GM11168 (cell line): ENCODE data around the gene FBXO46.
"Not testable (repeated sequence)": the region's sequence is repeated elsewhere in the genome, so short reads cannot be mapped to it uniquely, and the experiment has no call there.

Experiments
- in situ Hi-C: fragments of 300-500 bp; cut with MboI; formaldehyde crosslinking; loops from one replicate; pipeline ENCODE4 v1.12.0; 2022; ENCODE audit warnings: low sequenced_read_pairs; ENCODE audit not compliant: unreplicated experiment

Gene FBXO46

DNA sequence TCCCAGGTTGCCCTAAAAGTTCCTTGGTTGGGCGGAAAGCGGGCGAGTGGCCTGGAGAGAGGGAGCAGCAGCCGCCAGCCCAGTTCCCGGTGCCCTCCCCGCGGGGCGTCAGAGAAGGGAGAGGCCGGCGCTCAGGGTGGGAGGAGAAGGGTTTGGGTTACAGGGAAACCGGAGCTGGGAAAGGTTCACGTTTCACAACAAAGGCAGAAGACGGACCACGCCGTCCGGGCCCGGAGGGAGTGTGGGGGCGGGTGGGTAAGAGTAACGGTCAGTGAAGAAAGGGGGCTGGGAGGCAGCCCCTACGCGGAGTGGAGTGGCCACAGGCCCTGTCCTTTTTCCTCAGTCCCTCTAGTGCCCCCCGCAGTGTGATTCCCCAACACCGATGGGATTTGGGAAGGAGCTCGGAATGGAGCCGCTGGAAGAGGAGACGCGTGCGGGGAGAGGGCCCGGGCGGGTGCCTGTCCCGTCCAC lies 36.7 kb upstream of the FBXO46 start:
- in situ Hi-C loops = no loop called here

DNA sequence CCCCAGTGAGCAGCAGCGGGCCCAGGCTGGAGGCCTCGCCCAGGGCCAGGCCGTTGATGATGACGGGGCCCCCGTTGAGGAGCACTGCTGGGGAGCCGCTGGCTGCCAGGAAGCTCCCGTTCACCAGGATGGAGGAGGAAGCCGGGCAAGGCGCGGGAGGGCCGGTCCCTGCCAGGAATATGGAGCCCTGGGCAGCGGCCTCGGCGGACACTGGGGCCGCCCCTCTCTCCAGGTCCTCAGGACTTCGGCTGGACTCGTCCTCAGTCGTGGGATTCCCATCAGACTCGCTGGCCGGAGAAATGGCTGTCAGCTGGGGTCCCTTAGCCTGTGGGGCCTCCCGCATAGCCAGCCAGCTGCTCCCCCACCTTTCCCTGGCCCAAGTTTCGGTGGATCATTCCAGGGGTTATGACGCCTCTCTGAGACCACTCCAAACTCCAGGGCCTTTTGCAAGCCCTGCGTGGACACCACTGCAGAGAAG lies 36.2 kb upstream of the FBXO46 start:
- in situ Hi-C loops = no loop called here

DNA sequence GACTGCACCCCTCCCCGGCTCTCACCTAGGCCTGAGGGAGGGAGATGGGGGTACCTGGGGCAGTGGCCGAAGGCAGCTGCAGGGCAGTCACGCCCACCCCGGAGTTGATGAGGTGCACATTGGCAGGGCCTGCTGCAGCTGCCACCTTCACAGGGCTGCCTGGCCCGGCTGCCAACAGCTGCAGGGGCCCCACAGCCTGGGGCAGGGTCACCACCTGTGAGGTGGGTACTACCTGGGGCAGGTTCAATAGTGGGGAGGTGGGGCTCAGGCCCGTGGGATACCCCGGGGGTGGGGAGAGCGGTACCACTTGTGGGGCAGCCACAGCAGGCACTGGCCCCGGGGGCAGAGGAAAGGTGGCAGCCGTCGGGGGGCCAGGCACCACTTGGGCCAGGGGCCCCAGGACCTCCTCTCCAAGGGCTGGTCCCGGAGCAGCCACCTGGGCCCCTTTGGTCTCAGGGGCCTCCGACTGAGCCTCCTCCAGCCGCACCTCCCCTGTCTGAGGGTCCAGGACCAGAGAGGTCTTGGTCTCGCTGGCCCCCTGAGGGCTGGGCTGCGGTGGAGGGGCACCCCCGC lies 35.7 kb upstream of the FBXO46 start:
- in situ Hi-C loops = no loop called here

DNA sequence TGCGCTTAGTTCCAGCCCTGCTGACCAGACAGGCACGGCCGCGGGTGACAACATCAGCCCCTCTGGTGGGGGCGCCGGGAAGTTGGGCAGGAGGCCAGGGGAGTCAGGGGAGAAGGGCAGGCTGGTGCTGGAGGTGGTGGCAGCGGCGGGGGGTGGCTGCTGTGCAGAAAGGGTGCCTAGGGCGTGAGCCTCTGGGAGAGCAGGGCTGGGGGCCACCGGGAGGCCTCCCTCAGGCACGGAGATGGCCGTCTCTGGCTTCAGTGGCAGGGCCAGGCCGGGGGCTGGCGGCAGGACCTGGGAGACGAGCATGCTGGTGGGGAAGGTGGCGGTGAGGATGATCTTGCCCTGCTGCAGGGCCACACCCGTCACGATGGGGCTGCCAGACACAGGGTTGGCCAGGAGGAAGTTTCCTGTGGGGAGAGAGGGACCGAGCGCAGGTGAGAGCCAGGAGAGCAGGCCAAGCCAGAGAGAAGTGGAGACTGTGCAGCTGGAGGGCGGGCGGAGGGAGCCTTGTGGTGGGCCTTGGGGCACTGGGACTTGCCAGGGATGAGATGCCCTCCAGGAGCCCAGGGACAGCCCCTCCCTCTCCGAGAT lies 35.1 kb upstream of the FBXO46 start:
- in situ Hi-C loops = no loop called here

DNA sequence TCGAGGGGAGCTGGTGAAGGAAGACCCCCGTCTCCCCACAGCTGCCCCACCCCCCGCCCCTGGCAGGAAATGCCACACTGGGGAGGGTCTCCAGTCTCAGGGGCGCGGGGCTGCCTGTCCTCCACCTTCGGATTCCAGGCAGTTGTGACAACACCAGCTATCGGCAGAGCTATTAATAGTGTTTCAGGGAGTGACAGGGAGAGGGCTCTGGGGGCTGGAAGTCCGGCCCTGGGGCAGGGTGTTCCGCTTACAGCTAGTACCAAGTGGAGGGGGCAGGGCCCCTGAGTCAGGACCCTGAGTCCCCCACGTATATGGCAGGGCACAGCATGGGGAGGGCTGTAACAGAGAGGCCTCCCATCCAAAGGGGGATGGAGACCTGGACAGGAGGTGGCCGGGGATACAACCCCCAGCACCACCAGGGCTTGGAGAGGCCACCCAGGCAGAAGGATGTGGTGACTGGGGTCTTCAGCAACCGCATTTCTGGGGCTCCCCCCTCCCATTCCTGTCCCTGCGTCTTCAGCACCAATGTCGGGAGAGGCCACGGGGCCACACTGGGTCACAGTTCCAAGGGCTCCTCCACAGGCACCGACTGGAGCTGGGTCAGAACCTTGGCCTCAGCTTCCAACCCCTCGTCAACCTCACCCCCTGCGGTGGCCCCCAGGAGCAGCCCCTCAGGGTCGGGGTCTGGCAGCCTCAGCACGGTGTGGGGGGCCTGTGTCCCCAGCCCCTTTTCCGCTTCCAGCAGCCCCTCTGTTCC lies 34.4 kb upstream of the FBXO46 start:
- in situ Hi-C loops = no loop called here

DNA sequence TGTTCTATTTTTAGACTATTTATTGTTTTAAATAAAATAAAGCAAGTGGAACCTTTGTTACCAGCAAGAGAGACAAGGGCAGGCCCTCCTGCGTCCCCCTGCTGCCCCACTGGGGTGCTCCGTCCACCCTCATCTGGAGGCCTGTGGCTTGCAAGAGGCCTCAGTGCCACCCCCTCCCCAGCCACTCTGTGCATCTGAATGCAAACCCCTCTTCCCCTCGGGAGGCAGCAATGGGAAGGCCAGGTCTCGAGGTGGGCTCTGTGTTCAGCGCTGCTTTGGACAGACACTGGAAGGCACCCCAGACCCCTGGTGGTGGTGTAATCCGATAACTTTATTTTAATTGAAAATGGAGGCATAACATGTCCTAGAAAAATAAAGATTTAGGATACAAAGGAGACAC lies 33.8 kb upstream of the FBXO46 start:
- in situ Hi-C loops = no loop called here

DNA sequence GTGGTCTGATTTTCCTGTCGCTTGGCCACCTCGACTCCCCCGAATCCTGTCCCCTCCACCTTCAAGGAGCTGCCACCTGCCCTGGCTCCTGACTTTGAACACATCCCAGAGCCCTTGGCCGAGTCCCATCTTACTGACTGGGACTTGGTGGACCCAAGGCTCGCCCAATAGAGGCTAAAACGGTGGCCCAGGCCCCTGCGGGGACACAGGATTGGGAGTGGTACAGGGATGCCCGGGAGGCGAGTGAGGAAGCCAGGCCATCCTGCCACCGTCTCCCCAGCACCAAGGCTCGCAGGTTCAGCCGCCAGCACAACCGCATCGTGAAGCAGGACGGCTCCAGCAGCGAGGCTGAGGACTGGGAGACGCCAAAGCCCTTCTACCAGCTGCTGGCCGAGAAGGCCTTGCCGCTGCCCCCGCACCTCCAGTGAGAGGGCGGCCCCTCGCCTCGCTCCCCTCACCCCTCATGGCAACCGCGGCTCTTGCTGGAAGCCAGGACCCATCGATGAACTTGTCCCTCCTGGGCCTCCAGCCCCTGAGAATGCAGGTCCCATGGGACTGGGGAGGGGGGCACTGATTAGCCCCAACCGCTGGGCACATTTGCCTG lies 33.1 kb upstream of the FBXO46 start:
- in situ Hi-C loops = no loop called here

DNA sequence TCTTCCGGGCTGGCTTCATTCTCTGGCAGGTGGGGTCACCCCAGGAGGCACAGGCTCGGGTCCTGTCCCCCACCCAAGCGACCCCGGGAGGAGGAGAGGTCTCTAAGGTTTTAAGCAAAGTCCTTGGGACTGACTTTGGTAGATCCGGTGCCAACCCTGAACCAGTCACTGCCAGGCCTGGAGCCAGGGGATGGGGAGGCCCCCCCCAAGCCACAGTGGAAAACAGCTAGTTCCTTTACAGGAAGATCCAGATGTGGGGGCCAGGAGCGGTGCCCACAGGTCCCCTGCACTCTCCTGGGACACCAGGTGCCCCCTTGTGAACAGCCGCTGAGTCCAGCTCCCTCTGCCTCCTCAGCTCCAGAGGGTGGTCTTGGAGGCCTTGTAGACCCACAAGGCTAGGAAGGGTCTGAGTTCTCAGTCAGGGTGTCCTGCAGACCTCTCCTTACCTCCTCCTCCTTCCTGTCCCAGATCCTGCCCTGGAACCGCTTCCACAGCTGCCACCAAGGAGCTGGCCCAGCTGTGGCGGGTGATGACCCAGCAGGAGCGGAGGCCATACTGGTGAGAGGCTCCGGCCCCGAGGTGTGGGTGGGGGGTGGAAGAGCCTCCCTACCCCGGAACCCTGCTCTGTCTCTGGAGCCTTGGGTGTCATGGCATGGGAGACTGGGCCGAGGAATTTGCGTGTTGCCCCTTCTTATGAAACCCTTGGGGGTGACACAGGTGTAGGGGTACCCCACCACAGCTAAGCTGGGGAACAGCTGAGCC lies 32.4 kb upstream of the FBXO46 start:
- in situ Hi-C loops = no loop called here

DNA sequence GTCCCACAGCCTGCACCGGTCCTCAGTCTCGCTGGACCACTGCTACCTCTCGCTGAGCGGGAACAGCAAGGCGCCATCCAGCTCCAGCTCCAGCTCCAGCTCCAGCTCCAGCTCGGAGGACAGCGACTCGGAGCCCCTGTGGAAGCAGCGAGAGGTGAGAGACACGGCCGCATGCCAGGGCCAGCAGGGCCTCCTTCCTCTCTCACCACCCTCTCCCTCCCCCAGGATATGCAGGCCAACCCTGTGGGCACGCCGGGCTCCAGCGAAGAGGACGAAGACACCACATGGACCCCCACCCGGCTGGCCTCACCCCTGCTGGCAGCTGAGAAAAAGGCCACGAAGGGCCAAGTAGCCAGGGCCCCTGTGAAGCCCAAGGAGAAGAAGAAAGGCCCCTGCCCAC lies 31.0 kb upstream of the FBXO46 start:
- in situ Hi-C loops = no loop called here

DNA sequence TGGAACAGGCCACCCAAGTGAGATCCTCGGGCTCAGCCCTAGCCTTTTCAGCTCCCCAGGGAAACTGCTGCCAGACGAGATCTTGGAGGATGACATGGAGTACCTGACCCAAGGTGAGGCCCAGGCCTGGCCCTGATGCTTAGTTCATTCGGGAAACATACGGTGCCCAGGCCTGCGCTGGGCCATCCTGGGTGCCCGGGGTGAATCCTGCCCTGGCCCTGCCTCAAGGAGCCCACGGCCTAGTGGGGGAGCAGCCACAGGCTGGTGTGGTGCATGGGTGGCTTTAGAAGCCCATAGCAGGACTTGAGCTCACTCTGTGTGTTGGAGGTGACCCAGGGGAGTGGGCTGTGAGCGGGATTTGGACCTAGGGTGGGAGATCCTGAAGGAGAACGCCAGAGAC lies 28.2 kb upstream of the FBXO46 start:
- in situ Hi-C loops = no loop called here

DNA sequence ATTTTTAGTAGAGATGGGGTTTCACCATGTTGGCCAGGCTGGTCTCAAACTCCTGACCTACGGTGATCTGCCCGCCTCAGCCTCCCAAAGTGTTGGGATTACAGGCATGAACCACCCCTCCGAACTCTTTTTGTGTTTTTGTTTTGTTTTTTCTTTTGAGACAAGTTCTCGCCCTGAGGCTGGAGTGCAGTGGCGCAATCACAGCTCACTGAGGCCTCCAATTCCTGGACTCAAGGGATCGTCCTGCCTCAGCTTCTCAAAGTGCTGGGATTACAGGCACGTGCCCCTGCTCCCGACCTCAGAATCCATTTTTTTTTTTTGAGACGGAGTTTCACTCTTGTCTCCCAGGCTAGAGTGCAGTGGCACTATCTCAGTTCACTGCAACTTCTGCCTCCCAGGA lies 27.0 kb upstream of the FBXO46 start:
- in situ Hi-C loops = no loop called here

DNA sequence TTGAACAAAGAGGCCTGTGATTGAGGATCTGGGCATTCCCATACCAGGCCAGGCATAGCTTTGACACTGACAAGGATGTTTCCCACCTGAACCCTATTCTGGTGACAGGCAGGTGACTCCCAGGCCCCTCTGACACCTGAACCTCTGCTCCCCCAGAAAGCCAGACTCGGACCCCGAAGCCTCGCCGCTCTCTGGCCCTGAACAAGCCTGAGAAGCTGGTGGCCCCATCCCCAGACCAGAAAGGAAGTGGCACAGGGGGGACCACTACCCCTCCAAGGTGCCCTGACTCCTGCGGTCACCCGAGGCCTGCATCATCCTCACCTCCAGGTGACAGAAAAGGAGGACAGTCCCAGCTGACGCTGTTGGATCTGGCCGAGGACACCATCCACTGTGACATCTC lies 23.6 kb upstream of the FBXO46 start:
- in situ Hi-C loops = no loop called here

DNA sequence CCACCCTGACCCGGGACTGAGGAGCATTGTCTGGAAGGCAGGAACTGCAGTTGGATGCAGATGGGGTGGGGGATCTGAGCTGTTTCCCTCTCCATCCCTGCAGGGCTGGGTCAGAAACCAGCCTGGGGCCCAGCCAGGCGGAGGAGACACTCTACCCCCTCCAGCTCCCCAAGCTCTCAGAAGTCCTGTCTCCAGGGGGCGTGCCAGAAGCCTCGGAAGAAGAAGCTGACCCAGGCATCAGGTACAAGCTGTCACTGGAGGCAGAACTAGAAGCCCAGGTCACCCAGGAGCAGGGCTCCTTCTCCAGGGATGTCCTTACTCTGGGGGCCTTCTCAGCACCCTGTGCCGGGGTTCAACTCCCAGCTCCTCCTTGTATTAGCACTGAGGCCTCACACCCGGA lies 22.9 kb upstream of the FBXO46 start:
- in situ Hi-C loops = no loop called here

DNA sequence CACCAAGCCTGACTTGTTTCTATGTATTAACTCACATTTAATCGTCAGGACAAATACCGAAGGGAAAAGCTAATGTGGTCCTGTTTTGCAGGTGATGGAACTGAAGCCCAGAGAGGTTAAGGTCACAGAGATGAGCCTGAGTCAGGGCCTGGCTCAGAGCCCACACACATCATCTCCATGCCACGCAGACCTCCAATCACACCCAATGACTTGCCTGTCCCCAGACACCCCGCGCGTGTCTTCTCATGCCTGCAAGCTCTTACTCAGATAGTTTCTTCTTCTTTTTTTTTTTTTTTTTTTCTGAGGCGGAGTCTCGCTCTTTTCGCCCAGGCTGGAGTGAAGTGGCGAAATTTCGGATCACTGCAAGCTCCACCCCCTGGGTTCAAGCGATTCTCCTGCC lies 21.9 kb upstream of the FBXO46 start:
- in situ Hi-C loops = no loop called here

DNA sequence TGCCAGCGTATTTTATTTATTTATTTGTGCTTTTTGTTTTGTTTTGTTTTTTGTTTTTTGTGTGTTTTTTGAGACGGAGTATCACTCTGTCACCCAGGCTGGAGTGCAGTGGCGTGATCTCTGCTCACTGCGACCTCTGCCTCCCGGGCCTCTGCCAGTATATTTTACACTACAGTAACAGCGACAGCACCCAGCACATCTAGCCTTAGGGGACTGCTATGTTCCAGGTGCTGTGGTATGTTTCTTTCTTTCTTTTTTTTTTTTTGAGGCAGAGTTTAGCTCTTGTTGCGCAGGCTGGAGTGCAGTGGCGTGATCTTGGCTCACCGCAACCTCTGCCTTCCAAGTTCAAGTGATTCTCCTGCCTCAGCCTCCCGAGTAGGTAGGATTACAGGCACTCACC lies 20.8 kb upstream of the FBXO46 start:
- in situ Hi-C loops = not testable (repeated sequence)

DNA sequence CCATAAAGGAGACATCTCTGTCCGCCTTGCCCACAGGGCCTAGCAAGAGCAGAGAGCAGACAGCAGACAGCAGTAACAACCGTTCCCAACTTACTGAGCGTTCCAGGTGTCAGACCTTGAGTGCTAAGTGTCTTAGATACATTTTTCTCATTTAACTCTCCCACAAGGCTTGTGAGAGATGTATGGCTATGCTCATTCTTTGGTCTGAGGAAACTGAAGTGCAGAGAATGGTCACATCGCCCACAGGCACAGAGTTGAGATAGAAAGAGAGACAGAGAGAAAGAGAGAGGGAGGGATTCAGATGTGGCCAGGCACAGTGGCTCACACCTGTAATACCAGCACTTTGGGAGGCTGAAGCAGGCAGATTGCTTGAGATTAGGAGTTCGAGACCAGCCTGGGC lies 16.8 kb upstream of the FBXO46 start:
- in situ Hi-C loops = no loop called here

DNA sequence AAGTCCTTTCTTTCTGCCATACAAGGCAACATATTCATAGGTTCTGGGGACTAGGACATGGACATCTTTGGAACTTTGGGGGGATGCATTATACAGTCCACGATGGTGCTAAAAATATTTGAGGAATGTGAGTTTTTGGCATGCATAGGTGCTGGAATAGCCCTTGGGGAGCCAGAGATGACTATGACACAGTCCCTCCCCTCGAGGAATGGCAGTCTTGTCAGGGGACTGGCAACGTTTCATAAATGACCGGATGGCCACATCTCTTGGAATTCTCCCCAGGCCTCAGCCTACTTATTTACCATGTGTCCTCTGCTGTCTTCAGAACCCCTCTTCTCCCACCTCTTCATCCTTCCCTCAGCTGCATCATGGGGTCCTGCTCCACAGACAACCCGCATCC lies 16.2 kb upstream of the FBXO46 start:
- in situ Hi-C loops = no loop called here

DNA sequence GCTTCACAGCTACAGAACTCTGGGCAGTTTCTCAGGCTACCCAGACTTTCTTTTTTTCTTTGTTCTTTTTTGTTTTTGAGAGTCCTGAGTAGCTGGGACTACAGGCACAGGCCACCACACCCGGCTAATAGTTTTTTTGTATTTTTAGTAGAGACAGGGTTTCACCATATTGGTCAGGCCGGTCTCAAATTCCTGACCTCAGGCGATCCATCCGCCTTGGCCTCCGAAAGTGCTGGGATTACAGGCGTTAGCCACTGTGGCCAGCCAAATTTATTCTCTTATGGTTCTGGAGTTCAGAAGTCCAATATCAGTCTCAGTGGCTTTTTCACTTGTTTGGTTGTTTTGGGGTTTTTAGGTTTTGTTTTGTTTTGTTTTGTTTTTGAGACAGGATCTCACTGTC lies 14.9 kb upstream of the FBXO46 start:
- in situ Hi-C loops = no loop called here

DNA sequence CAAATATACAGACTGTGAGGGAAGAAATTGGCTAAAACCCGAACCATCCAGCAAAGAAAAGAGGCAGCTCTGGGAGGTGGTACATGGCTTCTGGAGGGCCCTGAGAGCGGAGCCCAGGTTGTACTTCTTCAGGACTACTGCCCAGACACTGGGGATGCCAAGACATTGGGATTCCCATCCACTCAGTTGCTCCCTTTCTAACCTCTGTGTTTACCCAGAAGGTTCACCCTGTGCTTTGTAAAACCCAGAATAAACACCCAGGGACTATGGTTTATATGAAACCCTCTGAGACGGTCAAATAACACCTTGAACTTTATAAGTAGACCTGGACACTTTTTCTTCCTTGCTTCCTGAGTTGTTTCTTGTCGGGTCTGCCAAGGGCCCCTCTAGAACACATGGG lies 12.3 kb upstream of the FBXO46 start:
- in situ Hi-C loops = no loop called here
